GM12891 (cell line): ENCODE measurements around the gene SCYL2.
"Not testable (repeated sequence)": the region's sequence is repeated elsewhere in the genome, so short reads cannot be mapped to it uniquely, and the experiment has no call there.

Experiments
- DNase-seq: peaks from one replicate; pipeline ENCODE4 v3.0.0; 2011; ENCODE audit warnings: low spot score; ENCODE audit not compliant: insufficient read length
- FAIRE-seq: peaks from 2 replicates; lab custom pipeline; 2011; peaks lifted over from hg19 to GRCh38; lab: Jason Lieb, UNC
- PAX5 ChIP-seq: IDR thresholded peaks from 2 replicates; pipeline ENCODE4 v1.6.1; 2011; ENCODE audit warnings: low read length, moderate library complexity, mild to moderate bottlenecking; ENCODE audit not compliant: insufficient read depth, severe bottlenecking
- POLR2A ChIP-seq: IDR thresholded peaks from 2 replicates; pipeline ENCODE4 v1.6.1; 2011; ENCODE audit warnings: low read depth, low read length, control low read depth
- POLR2AphosphoS5 ChIP-seq: IDR thresholded peaks from 2 replicates; pipeline ENCODE4 v1.6.1; 2011; ENCODE audit warnings: low read depth, low read length, control low read depth
- POU2F2 ChIP-seq: IDR thresholded peaks from 2 replicates; pipeline ENCODE4 v1.6.1; 2011; ENCODE audit warnings: low read depth, mild to moderate bottlenecking, control low read depth, low read length, moderate library complexity
- SPI1 ChIP-seq: IDR thresholded peaks from 2 replicates; pipeline ENCODE4 v1.6.1; 2011; ENCODE audit warnings: low read depth, low read length, control low read depth
- TAF1 ChIP-seq: IDR thresholded peaks from 2 replicates; pipeline ENCODE4 v1.6.1; 2011; ENCODE audit warnings: low read depth, low read length, control low read depth

Gene SCYL2

DNA sequence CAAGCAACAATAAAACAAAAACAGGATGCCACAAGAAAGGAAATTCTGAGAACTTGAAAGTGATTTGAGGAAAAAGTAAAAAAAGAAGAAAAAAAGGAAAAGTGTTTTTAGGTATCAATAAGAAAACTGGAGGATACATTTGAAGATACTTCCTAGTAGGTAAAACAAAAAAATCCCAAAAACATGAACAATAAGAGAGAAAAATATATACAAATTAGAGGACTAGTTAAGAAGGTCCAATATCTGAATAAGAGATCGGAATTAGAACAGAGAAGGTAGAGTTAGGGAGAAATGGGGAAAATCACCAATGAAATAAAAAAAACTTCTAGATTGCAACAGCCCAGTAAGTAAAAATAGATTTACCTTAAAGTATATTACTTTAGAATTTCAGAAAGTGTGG, 8.8 kb upstream of the SCYL2 start:
- TF ChIP-seq TAF1 (no peak), SPI1 (no peak), POLR2A (no peak), POU2F2 (no peak), PAX5 (no peak), POLR2AphosphoS5 (no peak)
- no peak for FAIRE-seq
- DNase-seq = no peak

DNA sequence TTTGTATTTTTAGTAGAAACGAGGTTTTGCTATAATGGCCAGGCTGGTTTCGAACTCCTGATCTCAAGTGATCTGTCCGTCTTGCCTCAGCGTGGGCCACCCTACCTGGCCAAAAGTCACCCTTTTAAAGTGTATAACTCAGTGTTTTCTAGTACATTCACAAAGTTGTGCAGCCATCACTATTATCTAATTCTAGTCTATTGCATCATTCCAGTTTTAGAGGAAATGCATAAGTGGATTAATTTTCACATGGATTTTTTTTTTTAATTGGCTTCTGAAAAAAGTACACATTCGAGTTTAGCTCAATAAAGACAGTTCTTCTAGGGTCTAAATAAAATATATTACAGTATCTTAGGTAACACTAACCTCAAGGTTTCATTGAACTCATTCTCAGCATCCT, 3.8 kb upstream of the SCYL2 start:
- no peak for TF ChIP-seq POLR2A
- no peak for TF ChIP-seq POLR2AphosphoS5
- no peak for TF ChIP-seq TAF1
- no peak for TF ChIP-seq POU2F2
- no peak for TF ChIP-seq PAX5
- no peak for TF ChIP-seq SPI1
- no peak for FAIRE-seq
- no peak for DNase-seq

DNA sequence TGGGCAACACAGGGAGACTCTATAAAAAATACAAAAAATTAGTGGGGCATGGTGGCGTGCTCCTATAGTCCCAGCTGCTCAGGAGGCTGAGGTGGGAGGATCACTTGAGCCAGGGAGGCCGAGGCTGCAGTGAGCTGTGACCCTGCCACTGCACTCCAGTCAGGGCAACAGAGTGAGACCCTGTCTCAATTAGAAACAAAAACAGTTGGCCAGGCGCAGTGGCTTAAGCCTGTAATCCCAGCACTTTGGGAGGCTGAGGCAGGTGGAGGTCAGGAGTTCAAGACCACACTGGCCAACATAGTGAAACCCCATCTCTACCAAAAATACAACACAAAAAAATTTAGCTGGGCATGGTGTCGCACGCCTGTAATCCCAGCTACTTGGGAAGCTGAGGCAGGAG, 1.9 kb upstream of the SCYL2 start:
- not testable (repeated sequence) for FAIRE-seq, DNase-seq

DNA sequence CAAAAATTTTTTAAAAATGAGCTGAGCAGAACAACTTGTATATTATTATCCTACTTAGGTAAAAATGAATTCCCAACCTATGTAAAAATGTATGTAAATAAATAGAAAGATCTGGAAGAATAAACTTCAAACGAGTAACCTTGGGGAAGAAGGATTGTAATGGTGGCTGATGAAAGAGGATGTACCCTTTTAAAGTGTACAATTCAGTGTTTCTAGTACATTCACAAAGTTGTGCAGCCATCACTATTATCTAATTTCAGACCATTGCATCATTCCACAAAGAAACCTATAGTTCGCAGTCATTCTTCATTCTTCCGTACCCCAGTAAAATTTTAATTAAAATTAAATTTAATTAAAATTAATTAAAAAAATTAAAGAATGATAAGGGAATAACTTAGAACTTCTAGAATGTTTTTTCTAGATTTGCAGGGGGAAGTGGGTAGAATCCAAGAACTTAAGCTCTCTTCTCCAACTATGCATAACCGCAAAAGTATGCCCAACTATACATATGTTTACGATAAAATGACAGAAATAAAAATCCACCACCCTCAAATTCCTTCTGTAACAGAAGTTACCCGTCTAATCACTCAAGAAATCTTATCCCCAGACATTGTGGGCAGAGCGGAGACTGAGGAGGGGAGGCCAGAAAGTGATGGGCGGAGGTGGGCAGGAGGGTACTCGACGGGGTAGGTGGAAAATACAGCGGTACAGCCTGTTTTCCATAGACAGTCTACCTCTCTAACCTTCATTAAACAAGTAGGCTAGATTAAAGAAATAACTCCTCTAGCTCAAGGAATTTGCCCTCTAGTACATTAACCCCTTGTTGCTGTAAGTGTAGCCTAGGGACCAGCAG, 1.0 kb upstream of the SCYL2 start:
- FAIRE-seq (no peak), DNase-seq (no peak)
- no peak for TF ChIP-seq POU2F2
- TF ChIP-seq PAX5 = no peak
- no peak for TF ChIP-seq TAF1
- no peak for TF ChIP-seq SPI1
- TF ChIP-seq POLR2AphosphoS5 = no peak
- no peak for TF ChIP-seq POLR2A

DNA sequence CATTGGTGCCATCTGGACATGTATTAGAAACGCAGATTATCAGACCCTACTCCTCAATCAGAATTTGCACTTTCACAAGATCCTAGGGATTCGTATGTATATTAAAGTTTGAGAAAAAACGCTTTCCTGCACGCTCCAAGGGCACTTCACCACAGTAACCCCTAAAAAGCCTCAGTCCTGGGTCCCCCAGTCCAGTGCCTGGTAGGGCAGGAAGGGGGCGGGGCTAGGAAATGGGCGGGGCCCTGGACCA, 467 bp upstream of the SCYL2 start:
- DNase-seq (peak; percentile 69), FAIRE-seq (no peak)
- TF ChIP-seq POLR2AphosphoS5 (no peak), PAX5 (no peak), POU2F2 (no peak)

DNA sequence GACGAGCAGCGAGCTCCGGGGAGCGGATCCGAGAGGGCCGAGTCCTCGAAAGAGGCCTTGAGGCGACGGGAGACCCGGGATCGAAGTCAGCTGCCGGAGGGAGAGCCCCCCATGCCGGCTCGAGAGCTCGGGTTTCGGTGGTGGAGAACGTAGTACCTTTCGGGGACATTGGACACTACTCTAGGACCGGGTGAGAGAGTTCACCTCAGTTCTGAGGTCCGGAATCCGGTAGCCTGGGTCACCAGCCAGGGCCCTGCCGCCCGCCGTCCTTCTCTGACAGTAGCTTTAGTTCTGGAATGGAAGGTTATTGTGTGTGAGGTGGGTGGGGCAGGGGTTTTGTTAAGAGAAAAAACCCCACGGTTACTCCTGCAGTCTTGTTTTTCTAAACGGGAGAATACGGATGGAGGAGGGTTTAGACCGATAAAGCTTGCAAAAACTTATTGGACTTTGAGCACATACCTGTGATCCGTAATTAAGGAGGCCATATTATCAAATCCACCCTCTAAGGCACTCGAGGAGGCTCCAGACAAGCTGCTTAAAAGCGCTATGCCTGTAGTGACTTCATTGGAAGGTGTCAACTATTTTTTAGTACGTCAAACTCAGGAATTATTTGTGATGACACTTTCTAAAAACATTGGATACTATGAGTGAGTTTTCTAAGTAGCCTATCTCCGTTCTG, 765 bp downstream of the SCYL2 start:
- TF ChIP-seq POU2F2 (no peak), PAX5 (no peak), POLR2AphosphoS5 (no peak), SPI1 (no peak)
- FAIRE-seq = no peak
- no peak for DNase-seq

DNA sequence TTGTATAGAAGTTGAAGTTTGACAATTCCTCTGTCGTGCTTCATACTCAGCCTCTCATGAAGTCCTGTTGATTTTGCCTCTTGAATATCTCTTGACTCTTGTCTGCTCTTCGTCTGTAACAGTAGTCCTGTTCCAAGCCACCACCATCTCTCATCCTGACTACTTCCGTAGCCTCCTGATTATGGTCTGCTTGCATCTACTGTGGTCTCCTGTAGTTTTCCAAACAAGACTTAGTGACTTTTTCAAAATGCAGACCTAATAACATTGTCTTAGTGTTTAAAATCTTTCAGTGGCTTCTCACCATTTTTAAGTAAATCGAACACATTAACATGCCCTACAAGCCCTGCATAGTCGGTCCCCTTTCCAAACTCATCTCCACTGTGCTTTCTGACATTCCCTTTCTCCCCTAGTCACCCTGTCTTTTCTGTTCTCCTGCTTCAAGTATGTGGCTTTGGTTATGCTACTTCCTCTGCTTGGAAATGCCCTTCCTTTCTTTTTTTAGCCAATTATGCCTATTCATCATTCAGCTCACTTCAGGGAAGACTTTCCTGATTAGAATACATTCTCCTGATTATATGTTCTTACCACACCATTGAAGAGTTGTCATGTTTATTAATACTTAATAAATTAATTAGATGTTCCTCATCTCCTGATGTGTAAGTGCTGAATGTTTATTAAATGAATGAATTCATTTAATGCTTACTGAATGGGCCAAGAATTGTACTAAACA, 2.0 kb downstream of the SCYL2 start:
- peak; percentile 61 for FAIRE-seq
- DNase-seq = no peak

DNA sequence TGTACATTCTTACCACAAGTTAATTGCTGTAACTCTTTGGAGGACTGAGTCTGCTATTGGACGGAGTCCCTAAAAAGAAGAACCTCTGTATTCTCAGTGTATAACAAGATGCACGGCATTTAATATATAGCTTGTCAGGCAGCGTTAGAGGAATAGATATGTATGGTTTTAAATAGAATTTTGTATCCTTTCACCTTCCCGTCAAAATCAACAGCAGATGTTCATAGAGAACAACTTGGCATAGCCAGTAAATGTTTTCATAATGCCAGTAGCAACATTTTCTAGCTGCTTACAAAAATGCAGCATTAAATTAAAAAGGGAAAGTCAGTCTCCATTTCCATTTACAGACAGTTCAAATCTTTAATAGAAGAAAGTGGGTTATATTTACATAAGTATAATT, 6.8 kb downstream of the SCYL2 start:
- FAIRE-seq = no peak
- no peak for TF ChIP-seq POU2F2
- no peak for TF ChIP-seq PAX5
- TF ChIP-seq SPI1 = no peak
- TF ChIP-seq POLR2AphosphoS5 = no peak
- no peak for TF ChIP-seq POLR2A
- TF ChIP-seq TAF1 = no peak

More for the DNA sequence above, 2.0 kb downstream of the SCYL2 start:
- no peak for TF ChIP-seq POLR2AphosphoS5
- no peak for TF ChIP-seq POU2F2
- TF ChIP-seq PAX5 = no peak
- no peak for TF ChIP-seq SPI1
- no peak for TF ChIP-seq TAF1

DNA sequence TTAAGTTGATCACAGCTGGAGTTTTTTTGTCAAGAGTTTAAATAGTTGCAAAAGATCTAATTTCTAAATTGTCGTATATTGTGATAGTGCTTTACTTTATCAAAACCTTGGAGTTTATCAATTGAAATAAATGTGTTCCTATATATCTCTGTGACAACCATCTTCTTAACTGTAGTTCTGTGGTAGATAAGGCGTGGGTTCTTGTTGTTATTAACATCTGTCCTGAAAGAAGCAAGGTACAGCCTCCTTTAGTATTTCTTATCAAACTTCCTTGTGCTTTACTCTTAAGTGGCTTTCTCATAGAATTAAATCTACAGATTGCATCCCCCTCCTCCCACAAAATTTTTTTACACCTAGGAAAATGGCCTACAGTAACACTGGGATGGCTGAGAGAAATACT, 7.3 kb downstream of the SCYL2 start:
- FAIRE-seq (no peak), DNase-seq (no peak)
- TF ChIP-seq POLR2A = no peak
- TF ChIP-seq POU2F2 = no peak
- no peak for TF ChIP-seq SPI1
- no peak for TF ChIP-seq PAX5
- no peak for TF ChIP-seq POLR2AphosphoS5
- no peak for TF ChIP-seq TAF1

More for the DNA sequence above, 6.8 kb downstream of the SCYL2 start:
- no peak for DNase-seq
